Cardiac fibroblast (primary cell): ENCODE data around the gene SLC15A3.

Source experiments
- DNase-seq, 2 donors: peaks; one replicate each; pipeline versions ENCODE4 v3.0.0 to v3.0.0-alpha.2; 2010; ENCODE audit warnings: low read depth in 2 of 2
- H3K4me3 ChIP-seq, 2 donors: replicated peaks in 1 of 2; 1 replicate in 1 of 2; 2 replicates in 1 of 2; pipeline ENCODE4 v1.5.1; 2011; ENCODE audit warnings: low read depth in 2 of 2, low read length in 2 of 2, mild to moderate bottlenecking in 2 of 2, moderate library complexity in 1 of 2
- TF ChIP-seq, protein P1 (sequence below): IDR thresholded peaks from one replicate; pipeline ENCODE4 v1.5.1; 2011; ENCODE audit warnings: low read depth, mild to moderate bottlenecking, low read length, inconsistent platforms

The SLC15A3 gene

DNA sequence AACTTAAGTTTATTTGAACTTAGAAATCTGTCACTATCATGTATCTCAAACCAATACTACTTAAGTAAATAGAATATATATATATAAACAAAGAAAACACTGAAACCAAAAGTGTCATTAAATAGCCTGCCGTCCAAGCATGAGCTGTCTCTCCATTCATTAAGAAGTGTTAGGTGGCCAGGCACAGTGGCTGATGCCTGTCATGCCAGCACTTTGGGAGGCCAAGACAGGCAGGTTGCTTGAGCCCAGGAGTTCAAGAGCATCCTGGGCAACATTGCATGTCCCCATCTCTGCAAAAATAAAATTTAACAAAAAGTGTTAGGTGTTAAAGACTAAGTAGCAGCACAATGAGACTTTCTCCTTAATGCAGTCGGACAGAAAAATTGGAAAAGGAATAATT lies 33.5 kb upstream of the SLC15A3 start:
- TF ChIP-seq, protein P1, sequence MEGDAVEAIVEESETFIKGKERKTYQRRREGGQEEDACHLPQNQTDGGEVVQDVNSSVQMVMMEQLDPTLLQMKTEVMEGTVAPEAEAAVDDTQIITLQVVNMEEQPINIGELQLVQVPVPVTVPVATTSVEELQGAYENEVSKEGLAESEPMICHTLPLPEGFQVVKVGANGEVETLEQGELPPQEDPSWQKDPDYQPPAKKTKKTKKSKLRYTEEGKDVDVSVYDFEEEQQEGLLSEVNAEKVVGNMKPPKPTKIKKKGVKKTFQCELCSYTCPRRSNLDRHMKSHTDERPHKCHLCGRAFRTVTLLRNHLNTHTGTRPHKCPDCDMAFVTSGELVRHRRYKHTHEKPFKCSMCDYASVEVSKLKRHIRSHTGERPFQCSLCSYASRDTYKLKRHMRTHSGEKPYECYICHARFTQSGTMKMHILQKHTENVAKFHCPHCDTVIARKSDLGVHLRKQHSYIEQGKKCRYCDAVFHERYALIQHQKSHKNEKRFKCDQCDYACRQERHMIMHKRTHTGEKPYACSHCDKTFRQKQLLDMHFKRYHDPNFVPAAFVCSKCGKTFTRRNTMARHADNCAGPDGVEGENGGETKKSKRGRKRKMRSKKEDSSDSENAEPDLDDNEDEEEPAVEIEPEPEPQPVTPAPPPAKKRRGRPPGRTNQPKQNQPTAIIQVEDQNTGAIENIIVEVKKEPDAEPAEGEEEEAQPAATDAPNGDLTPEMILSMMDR: no peak
- no peak overlapping the region for H3K4me3 ChIP-seq
- DNase-seq: no peak

DNA sequence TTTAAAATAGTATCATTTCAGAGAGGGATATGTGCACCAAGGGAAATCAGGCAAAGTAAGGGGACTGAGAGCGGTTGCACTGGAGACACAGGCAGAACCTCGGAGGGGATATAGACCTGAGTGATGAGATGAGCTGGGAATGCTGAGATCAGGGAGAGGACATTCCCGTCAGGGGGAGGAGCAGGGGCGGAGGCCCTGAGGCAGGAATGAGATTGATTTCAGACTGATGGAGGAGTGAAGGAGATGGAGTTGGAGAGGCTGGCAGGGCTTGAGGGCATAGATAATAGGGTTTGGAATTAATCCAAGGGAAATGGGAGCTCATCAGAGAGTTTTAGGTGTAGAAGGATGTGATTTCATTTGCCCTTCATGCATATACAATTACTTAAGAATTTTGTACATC lies 32.7 kb upstream of the SLC15A3 start:
- no peak for DNase-seq
- no peak overlapping the region for H3K4me3 ChIP-seq
- TF ChIP-seq, protein P1: no peak

DNA sequence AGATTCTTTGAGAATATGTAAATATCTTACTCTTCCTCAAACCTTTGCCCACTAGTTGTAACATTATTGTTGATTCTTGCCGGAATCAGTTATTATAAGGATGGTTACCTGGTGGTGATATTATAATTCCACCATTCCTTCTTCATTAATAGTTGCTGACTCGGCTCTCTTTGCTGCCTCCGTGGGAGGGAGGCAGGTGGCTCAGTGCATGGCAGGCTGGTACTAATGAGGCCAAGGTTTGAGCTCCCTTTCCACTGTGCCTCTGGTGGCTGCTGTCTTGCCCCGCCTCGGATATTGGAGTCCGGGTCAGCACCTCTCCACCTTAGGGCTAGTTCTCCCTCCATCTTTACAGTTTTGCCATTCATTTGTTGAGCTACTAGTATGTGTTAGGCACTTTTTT lies 32.2 kb upstream of the SLC15A3 start:
- DNase-seq: no peak
- H3K4me3 ChIP-seq: no peak overlapping the region
- TF ChIP-seq, protein P1: no peak

DNA sequence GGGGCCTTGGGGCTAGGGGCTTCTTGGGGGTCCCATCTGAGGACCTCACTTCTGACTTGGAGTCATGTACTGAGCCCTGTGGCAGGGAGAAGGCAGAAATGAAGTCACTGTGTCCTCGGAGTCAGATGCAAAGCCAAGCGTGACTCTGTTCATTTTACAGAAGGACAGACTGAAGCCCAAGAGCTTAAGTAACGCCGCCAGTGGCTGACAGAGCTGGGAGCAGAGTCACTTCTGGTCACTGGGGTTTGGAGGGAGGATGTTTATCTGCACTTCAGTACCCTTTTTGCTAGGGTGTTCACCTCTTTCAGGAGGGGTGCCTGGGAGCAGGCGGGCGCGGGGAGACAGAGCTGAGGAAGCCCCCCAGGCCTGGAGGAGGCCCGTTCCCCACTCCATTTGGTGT lies 30.2 kb upstream of the SLC15A3 start:
- DNase-seq: no peak
- no peak overlapping the region for H3K4me3 ChIP-seq
- TF ChIP-seq, protein P1: no peak

DNA sequence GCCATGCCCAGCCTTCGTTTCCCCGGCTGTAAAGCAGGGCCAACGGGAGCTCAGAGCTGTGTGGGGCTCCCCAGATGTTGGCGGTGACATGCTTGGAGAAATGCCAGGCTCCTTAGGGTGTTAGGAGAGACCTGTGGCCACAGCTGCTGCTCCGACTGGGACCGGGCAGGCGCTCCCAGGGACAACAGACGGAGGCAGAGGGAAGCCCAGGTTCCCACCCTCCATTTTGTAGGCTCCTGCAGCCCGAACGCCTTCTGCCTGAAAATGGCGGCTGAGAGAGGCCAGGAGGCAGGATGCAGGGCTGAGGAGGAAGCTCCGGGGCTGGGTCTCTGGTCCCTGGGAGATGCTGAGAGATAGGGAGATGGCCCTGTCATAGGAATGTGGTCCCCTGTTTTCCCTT lies 29.5 kb upstream of the SLC15A3 start:
- DNase-seq: no peak
- TF ChIP-seq, protein P1: no peak

DNA sequence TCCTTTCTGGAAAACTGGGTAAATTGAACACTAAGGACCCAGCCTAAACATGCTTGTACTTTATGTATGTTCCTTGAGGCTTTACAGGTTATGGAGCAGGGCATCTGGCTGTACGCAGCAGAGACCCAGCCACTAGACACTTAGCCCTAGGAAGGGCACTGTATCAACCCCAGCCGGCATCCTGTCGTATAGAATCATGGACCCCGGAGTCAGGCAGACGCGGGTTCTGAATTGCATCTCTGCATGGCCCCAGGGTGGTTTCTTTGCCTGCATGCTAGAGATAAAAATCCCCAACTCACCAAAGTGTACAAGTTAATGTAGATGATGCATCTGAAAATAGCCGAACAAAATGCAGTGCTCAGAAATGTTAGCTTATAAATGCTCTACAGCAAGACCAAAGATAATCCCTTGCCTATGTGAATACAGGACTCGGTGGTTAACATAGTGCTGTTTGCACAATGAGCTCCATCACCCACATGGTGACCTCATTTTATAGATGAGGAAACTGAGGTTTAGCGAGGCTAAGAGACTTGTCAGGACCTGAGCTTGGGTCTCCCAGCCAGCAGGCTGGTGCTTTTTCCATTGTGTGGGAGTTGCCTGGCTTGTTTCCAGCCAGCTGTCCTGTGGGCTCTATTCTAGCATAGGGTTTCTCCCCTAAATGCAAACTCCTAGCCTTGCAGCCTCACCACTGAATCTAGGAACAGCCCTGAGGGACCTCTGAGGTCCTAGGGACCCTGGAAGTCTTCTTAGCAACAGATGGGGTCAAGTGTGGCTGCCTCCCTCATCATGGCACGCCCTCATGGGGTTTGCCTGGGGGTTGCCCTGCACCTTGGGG lies 26.8 kb upstream of the SLC15A3 start:
- DNase-seq: no peak
- H3K4me3 ChIP-seq: no peak overlapping the region
- TF ChIP-seq, protein P1: no peak

More for the DNA sequence above, 29.5 kb upstream of the SLC15A3 start:
- H3K4me3 ChIP-seq: no peak overlapping the region
